Hepatocyte (in vitro differentiated cells): ENCODE data around the gene ARHGAP42. TPM values are rescaled to one million over a fixed set of nuclear protein-coding genes. Genes with fewer than 3 reads are reported as not detected.

Source experiments
- DNase-seq: peaks from one replicate; pipeline ENCODE4 v3.0.0-alpha.2; 2016; ENCODE audit warnings: low spot score
- H2AFZ ChIP-seq: fragments of 200-600 bp; sonication (generic); 2 replicates; pipeline ENCODE4 v1.6.0; 2016; ENCODE audit warnings: antibody characterized with exemption, mild to moderate bottlenecking
- H3K27ac ChIP-seq: fragments of 200-600 bp; sonication (generic); 2 replicates; pipeline ENCODE4 v1.5.1; 2016; ENCODE audit warnings: mild to moderate bottlenecking
- H3K27me3 ChIP-seq: fragments of 200-600 bp; sonication (generic); 2 replicates; pipeline ENCODE4 v1.6.1; 2016
- H3K36me3 ChIP-seq: fragments of 200-600 bp; sonication (generic); replicated peaks from 2 replicates; pipeline ENCODE4 v1.5.1; 2016; ENCODE audit warnings: low read depth; ENCODE audit not compliant: insufficient read depth
- H3K4me1 ChIP-seq: fragments of 200-600 bp; sonication (generic); 2 replicates; pipeline ENCODE4 v1.5.1; 2016; ENCODE audit warnings: mild to moderate bottlenecking, moderate library complexity; ENCODE audit not compliant: insufficient read depth
- H3K4me2 ChIP-seq: fragments of 200-600 bp; sonication (generic); 2 replicates; pipeline ENCODE4 v1.6.0; 2016
- H3K4me3 ChIP-seq: fragments of 200-600 bp; sonication (generic); 2 replicates; pipeline ENCODE4 v1.5.1; 2016; ENCODE audit warnings: mild to moderate bottlenecking
- H3K79me2 ChIP-seq: fragments of 200-600 bp; sonication (generic); 2 replicates; pipeline ENCODE4 v1.6.0; 2017; ENCODE audit warnings: mild to moderate bottlenecking
- H3K9me2 ChIP-seq: fragments of 200-600 bp; sonication (generic); replicated peaks from 2 replicates; pipeline ENCODE4 v1.6.0; 2017; ENCODE audit warnings: mild to moderate bottlenecking; ENCODE audit not compliant: insufficient read depth
- H3K9me3 ChIP-seq: fragments of 200-600 bp; sonication (generic); 2 replicates; pipeline ENCODE4 v1.5.1; 2016; ENCODE audit warnings: low read depth, mild to moderate bottlenecking
- H4K20me1 ChIP-seq: fragments of 200-600 bp; sonication (generic); 2 replicates; pipeline ENCODE4 v1.6.0; 2016; ENCODE audit warnings: mild to moderate bottlenecking; ENCODE audit not compliant: insufficient read depth, poor library complexity, severe bottlenecking
- EZH2 ChIP-seq: fragments of 200-600 bp; sonication (generic); IDR thresholded peaks from 2 replicates; pipeline ENCODE4 v1.6.1; 2016; ENCODE audit warnings: antibody characterized with exemption, mild to moderate bottlenecking, borderline replicate concordance
- EZH2phosphoT487 ChIP-seq: fragments of 200-600 bp; sonication (generic); IDR thresholded peaks from one replicate; pipeline ENCODE4 v1.6.1; 2018; ENCODE audit warnings: antibody characterized with exemption, mild to moderate bottlenecking, low read depth, moderate library complexity; ENCODE audit not compliant: unreplicated experiment, severe bottlenecking
- WGBS: methylation state at CpG from one replicate; pipeline ENCODE4 v1.1.6; 2016; ENCODE audit warnings: low lambda C conversion rate; ENCODE audit errors: missing lambda C conversion rate; 5-methylcytosine and 5-hydroxymethylcytosine counted together
- polyA plus RNA-seq: library from polyadenylated mRNA; unstranded; fragments of >200 nt; fragmentation: Nextera tagmentation; extraction: Ambion mirVana; gene quantifications from 2 replicates; pipeline ENCODE4 v1.2.1, GENCODE V29; 2016
- total RNA-seq: library from RNA; depleted of rRNA; stranded (reverse); fragments of >200 nt; gene quantifications from 2 replicates; pipeline ENCODE4 v1.2.3, GENCODE V29; 2014
- TF ChIP-seq, protein P1 (sequence below): fragments of 200-600 bp; sonication (generic); IDR thresholded peaks from 2 replicates; pipeline ENCODE4 v1.5.1; 2016; ENCODE audit warnings: antibody characterized with exemption, mild to moderate bottlenecking; ENCODE audit not compliant: poor library complexity

ARHGAP42 gene
- total and polyA plus RNA-seq, 2 experiments from 2014 or later, result 8.7 to 26.5 TPM

DNA sequence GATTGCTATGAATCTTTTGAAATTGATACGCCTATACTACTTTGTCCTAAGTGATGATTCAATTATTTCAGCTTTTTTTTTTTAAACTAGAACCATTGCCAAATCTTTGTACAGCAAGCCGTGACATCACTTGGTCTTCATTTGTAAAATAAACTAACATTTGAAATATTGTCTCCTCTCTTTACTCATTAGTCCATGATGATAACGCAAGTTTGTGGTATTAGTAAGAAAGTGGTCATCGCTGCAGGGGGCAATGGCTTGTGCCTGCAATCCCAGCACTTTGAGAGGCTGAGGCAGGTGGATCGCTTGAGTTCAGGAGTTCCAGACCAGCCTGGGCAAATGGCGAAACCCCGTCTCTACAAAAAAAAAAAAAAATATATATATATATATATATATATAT, 12.9 kb upstream of the ARHGAP42 start:
- H2AFZ ChIP-seq, result no peak overlapping the region
- WGBS, result 96% methylated on average over 5 of the region's 7 CpGs
- H4K20me1 ChIP-seq, result no peaks in the 10 kb centered on the region
- no peak overlapping the region for H3K27ac ChIP-seq
- no peaks in the 10 kb centered on the region for H3K36me3 ChIP-seq
- H3K27me3 ChIP-seq, result no peaks in the 10 kb centered on the region
- no peaks in the 10 kb centered on the region for H3K9me3 ChIP-seq
- H3K79me2 ChIP-seq, result no peaks in the 10 kb centered on the region
- H3K4me2 ChIP-seq, result no peak overlapping the region
- H3K4me1 ChIP-seq, result no peaks in the 10 kb centered on the region
- no peak overlapping the region for H3K4me3 ChIP-seq
- TF ChIP-seq, protein P1, sequence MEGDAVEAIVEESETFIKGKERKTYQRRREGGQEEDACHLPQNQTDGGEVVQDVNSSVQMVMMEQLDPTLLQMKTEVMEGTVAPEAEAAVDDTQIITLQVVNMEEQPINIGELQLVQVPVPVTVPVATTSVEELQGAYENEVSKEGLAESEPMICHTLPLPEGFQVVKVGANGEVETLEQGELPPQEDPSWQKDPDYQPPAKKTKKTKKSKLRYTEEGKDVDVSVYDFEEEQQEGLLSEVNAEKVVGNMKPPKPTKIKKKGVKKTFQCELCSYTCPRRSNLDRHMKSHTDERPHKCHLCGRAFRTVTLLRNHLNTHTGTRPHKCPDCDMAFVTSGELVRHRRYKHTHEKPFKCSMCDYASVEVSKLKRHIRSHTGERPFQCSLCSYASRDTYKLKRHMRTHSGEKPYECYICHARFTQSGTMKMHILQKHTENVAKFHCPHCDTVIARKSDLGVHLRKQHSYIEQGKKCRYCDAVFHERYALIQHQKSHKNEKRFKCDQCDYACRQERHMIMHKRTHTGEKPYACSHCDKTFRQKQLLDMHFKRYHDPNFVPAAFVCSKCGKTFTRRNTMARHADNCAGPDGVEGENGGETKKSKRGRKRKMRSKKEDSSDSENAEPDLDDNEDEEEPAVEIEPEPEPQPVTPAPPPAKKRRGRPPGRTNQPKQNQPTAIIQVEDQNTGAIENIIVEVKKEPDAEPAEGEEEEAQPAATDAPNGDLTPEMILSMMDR, result no peak
- TF ChIP-seq EZH2phosphoT487 (no peak), EZH2 (no peak)
- no peaks in the 10 kb centered on the region for H3K9me2 ChIP-seq
- DNase-seq, result no peak

GRCh38 chr11:100675115-100675650, 11.9 kb upstream of the ARHGAP42 start:
- TF ChIP-seq EZH2 (no peak), EZH2phosphoT487 (no peak)
- TF ChIP-seq, protein P1, result no peak

DNA sequence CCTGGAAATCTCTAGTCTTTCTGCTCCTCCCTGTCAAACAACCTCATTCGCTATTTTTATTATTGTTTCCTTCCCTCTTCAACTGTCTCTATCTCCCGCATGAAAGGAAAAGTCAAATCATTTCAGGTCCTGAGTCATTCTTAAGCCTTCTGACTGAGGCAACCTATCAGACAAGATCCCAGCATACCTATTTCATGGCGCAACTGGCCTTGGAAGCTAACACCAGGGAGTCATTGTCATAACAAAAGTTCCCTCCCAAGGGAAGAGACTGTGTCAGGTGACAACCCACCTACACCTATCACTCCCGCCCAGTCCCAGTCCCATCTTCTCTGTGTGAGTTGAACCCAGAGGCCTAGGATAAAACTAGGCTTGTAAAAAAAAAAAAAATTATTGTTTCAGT, 10.2 kb upstream of the ARHGAP42 start:
- DNase-seq, result no peak
- H3K27ac ChIP-seq, result no peak overlapping the region
- H3K9me3 ChIP-seq, result no peaks in the 10 kb centered on the region
- no peaks in the 10 kb centered on the region for H3K9me2 ChIP-seq
- WGBS, result 85% methylated on average over 4 of the region's 4 CpGs
- H4K20me1 ChIP-seq, result no peaks in the 10 kb centered on the region
- no peaks in the 10 kb centered on the region for H3K36me3 ChIP-seq
- H3K4me1 ChIP-seq, result no peaks in the 10 kb centered on the region
- H3K27me3 ChIP-seq, result no peaks in the 10 kb centered on the region
- TF ChIP-seq, protein P1, result no peak
- TF ChIP-seq EZH2 (no peak), EZH2phosphoT487 (no peak)
- H3K79me2 ChIP-seq, result no peaks in the 10 kb centered on the region
- H2AFZ ChIP-seq, result no peak overlapping the region
- no peak overlapping the region for H3K4me3 ChIP-seq
- H3K4me2 ChIP-seq, result no peak overlapping the region

More at GRCh38 chr11:100675115-100675650, 11.9 kb upstream of the ARHGAP42 start:
- Histone ChIP-seq H3K4me1 (no peaks in the 10 kb centered on the region), H3K27me3 (no peaks in the 10 kb centered on the region), H2AFZ (no peak overlapping the region), H4K20me1 (no peaks in the 10 kb centered on the region), H3K4me3 (no peak overlapping the region), H3K9me3 (no peaks in the 10 kb centered on the region), H3K4me2 (no peak overlapping the region), H3K9me2 (no peaks in the 10 kb centered on the region), H3K27ac (no peak overlapping the region), H3K36me3 (no peaks in the 10 kb centered on the region), H3K79me2 (no peaks in the 10 kb centered on the region)
- WGBS, result 67% methylated on average over 4 of the region's 4 CpGs
- no peak for DNase-seq
